ENCODE results near the gene CERK. TPM values are rescaled to one million over a fixed set of nuclear protein-coding genes. Genes with fewer than 3 reads are reported as not detected.

The CERK gene
- total and polyA plus RNA-seq, 2 of the 8 experiments (the other 6 are each of a cell fraction or from before 2014, with no cell fraction given) = 26.6 to 59.0 TPM

- 92% methylated on average over 16 of the region's 24 CpGs; no CpG with 5 or more reads in 1 of the 2 experiments for WGBS, 2 experiments (ENCODE audit: extremely low coverage in 1 of 2, insufficient coverage in 1 of 2, insufficient read length in 1 of 2, insufficient replicate concordance in 2 of 2, low coverage in 1 of 2, low lambda C conversion rate in 2 of 2, missing lambda C conversion rate in 1 of 2)
- no peaks in the 10 kb centered on the region for H3K9me3 ChIP-seq (ENCODE audit: insufficient read depth in 2 of 2, low read depth in 1 of 2, low read length in 1 of 2)
- no peak overlapping the region for H2BK120ac ChIP-seq (replicated peaks; ENCODE audit: low read depth, low read length)
- H3K27ac ChIP-seq (ENCODE audit: low read depth, low read length) = no peak overlapping the region
- H3K56ac ChIP-seq (replicated peaks; ENCODE audit: insufficient read length, low read depth, low read length) = no peak overlapping the region
- H2BK15ac ChIP-seq (ENCODE audit: low read length) = no peak overlapping the region
- no peaks in the 10 kb centered on the region for H3K79me1 ChIP-seq (ENCODE audit: low read depth, low read length)
- no peak overlapping the region for H4K91ac ChIP-seq (replicated peaks; ENCODE audit: insufficient read length, low read length)
- H3K23ac ChIP-seq (ENCODE audit: insufficient read length) = no peak overlapping the region
- H3K23me2 ChIP-seq (ENCODE audit: low read depth, low read length) = no peaks in the 10 kb centered on the region
- no peak for TF ChIP-seq SIN3A (conservative IDR thresholded peaks at IDR 0.05 in 1 of 2, IDR thresholded peaks at IDR 0.05 in 1 of 2; ENCODE audit: low read depth in 1 of 2, low read length in 2 of 2)
- no peak for TF ChIP-seq CREB1 (IDR thresholded peaks at IDR 0.05)
- no peak for TF ChIP-seq KDM4A (IDR thresholded peaks at IDR 0.05; ENCODE audit: low read depth, low read length, severe bottlenecking)
- no peak for TF ChIP-seq SP2 (IDR thresholded peaks at IDR 0.05; ENCODE audit: low read length)
- TF ChIP-seq MAX (IDR thresholded peaks at IDR 0.05) = no peak
- TF ChIP-seq BACH1 (IDR thresholded peaks at IDR 0.05; ENCODE audit: low read length) = no peak
- no peak overlapping the region for H2AK5ac ChIP-seq (ENCODE audit: low read depth, low read length)
- no peak overlapping the region for H3K9ac ChIP-seq (replicated peaks in 1 of 4; ENCODE audit: extremely low read depth in 1 of 4, low read depth in 3 of 4, low read length in 3 of 4)
- H2AFZ ChIP-seq (ENCODE audit: low read length) = no peak overlapping the region
- no peak overlapping the region for H3K4me2 ChIP-seq (ENCODE audit: insufficient read depth in 1 of 2, low read depth in 2 of 2, low read length in 2 of 2)
- no peak overlapping the region for H2BK20ac ChIP-seq (ENCODE audit: low read length)
- H3K18ac ChIP-seq (ENCODE audit: extremely low read depth, low read length) = no peak overlapping the region
- ChIA-PET CTCF (ENCODE audit: partially characterized antibody) (interaction anchor here (2.4 to 4.8 kb wide), 3 partner anchors 13 to 105 kb away, joined by 6 to 32 read pairs (median 25); no protein-coding TSS in a partner anchor), POLR2A (ENCODE audit: partially characterized antibody) (interaction anchor here (0.8 kb wide), 1 partner anchor 104 kb away, joined by 3 read pairs; no protein-coding TSS in a partner anchor)
- H4K20me1 ChIP-seq (replicated peaks in 1 of 2; ENCODE audit: control insufficient read depth in 1 of 2, insufficient read depth in 2 of 2, low read length in 2 of 2) = peaks cover 2 to 4% of the 10 kb centered on the region in 2 experiments
- no peaks in the 10 kb centered on the region; a peak in 1 of 7 replicates for H3K4me1 ChIP-seq (replicated peaks in 1 of 4; ENCODE audit: control insufficient read depth in 3 of 4, insufficient read depth in 4 of 4, low read length in 3 of 4)
- H3K4me3 ChIP-seq (ENCODE audit: extremely low read depth in 1 of 4, insufficient read depth in 2 of 4, low read depth in 3 of 4, low read length in 4 of 4) = no peak overlapping the region
- no peaks in the 10 kb centered on the region for H3K36me3 ChIP-seq (ENCODE audit: control insufficient read depth in 2 of 4, insufficient read depth in 4 of 4, low read length in 3 of 4)
- DNase-seq (ENCODE audit: low read depth in 1 of 2, low spot score in 2 of 2) (no peak), FAIRE-seq (no peak)
- no peaks in the 10 kb centered on the region for H3K27me3 ChIP-seq (replicated peaks in 1 of 4; ENCODE audit: control insufficient read depth in 3 of 4, extremely low read depth in 1 of 4, insufficient read depth in 3 of 4, low read length in 3 of 4)
- H3K4ac ChIP-seq (replicated peaks; ENCODE audit: insufficient read length, low read depth, low read length) = no peak overlapping the region
- H2BK12ac ChIP-seq (ENCODE audit: low read depth, low read length) = no peak overlapping the region
- H3K14ac ChIP-seq (ENCODE audit: insufficient read length) = no peak overlapping the region
- no peak overlapping the region for H4K8ac ChIP-seq (ENCODE audit: extremely low read depth, insufficient read depth, low read length)
- H2BK5ac ChIP-seq (ENCODE audit: low read depth, low read length) = no peak overlapping the region
- no peaks in the 10 kb centered on the region for H3K79me2 ChIP-seq (ENCODE audit: control insufficient read depth in 1 of 2, insufficient read depth in 2 of 2, low read length in 2 of 2)
- no peak overlapping the region for H4K5ac ChIP-seq (ENCODE audit: insufficient read length, low read depth, low read length)
Measured at GRCh38 chr22:46668116-46668515, 69.9 kb downstream of the CERK start.

All from H1 (cell line).